ENCODE data around the gene IER5L. TPM values are rescaled to one million over a fixed set of nuclear protein-coding genes. Genes with fewer than 3 reads are reported as not detected.

The IER5L gene
- total and polyA plus RNA-seq, 2 experiments from 2014 or later, result 4.3 to 81.7 TPM

- in situ Hi-C loops (cut with MboI), result no loop called here
- no peaks in the 10 kb centered on the region for H3K36me3 ChIP-seq (ENCODE audit: low read depth)
- TF ChIP-seq EZH2phosphoT487 (IDR thresholded peaks at IDR 0.05; ENCODE audit: insufficient read depth, low read depth), result no peak
- TF ChIP-seq EZH2 (IDR thresholded peaks at IDR 0.05; ENCODE audit: insufficient read depth, poor library complexity, severe bottlenecking), result no peak
- DNase-seq, result no peak
- H3K9me3 ChIP-seq (ENCODE audit: low read depth), result no peaks in the 10 kb centered on the region
- no peaks in the 10 kb centered on the region for H3K4me1 ChIP-seq (ENCODE audit: insufficient read depth)
- no peak overlapping the region for H2AFZ ChIP-seq
- no peak overlapping the region for H3K4me2 ChIP-seq (ENCODE audit: unreplicated experiment)
- no peaks in the 10 kb centered on the region for H3K79me2 ChIP-seq (ENCODE audit: insufficient read depth)
- H3K9me2 ChIP-seq (ENCODE audit: insufficient read depth), result no peaks in the 10 kb centered on the region
- WGBS, 2 experiments (ENCODE audit: low coverage in 1 of 2, low lambda C conversion rate in 2 of 2, missing lambda C conversion rate in 2 of 2), result 69 to 73% methylated on average over 17 of the region's 17 CpGs
- H3K9ac ChIP-seq, result no peak overlapping the region
- no peak overlapping the region for H3K27ac ChIP-seq
- H3F3A ChIP-seq (ENCODE audit: insufficient read depth), result no peaks in the 10 kb centered on the region
- H4K20me1 ChIP-seq (ENCODE audit: insufficient read depth), result no peaks in the 10 kb centered on the region
- no peaks in the 10 kb centered on the region for H3K27me3 ChIP-seq (replicated peaks; ENCODE audit: insufficient read depth)
- H3K4me3 ChIP-seq, result no peak overlapping the region
Observed at GRCh38 chr9:129208207-129209032, 30.4 kb upstream of the IER5L start.

- no peak for DNase-seq
- H3K36me3 ChIP-seq (ENCODE audit: low read depth), result no peaks in the 10 kb centered on the region
Observed at GRCh38 chr9:129206905-129207304, 28.8 kb upstream of the IER5L start.

GRCh38 chr9:129206401-129206800 lies 28.3 kb upstream of the IER5L start:
- 46 to 50% methylated on average over 2 of the region's 2 CpGs for WGBS, 2 experiments (ENCODE audit: low coverage in 1 of 2, low lambda C conversion rate in 2 of 2, missing lambda C conversion rate in 2 of 2)
- no peak for TF ChIP-seq EZH2phosphoT487 (IDR thresholded peaks at IDR 0.05; ENCODE audit: insufficient read depth, low read depth)
- no peak for DNase-seq
- in situ Hi-C loops (cut with MboI), result no loop called here
- no peak overlapping the region for H2AFZ ChIP-seq
- no peaks in the 10 kb centered on the region for H3K27me3 ChIP-seq (replicated peaks; ENCODE audit: insufficient read depth)
- H3K4me2 ChIP-seq (ENCODE audit: unreplicated experiment), result no peak overlapping the region
- no peaks in the 10 kb centered on the region for H3F3A ChIP-seq (ENCODE audit: insufficient read depth)
- no peaks in the 10 kb centered on the region for H3K9me2 ChIP-seq (ENCODE audit: insufficient read depth)
- H3K9me3 ChIP-seq (ENCODE audit: low read depth), result no peaks in the 10 kb centered on the region
- H3K4me3 ChIP-seq, result no peak overlapping the region
- no peaks in the 10 kb centered on the region for H3K4me1 ChIP-seq (ENCODE audit: insufficient read depth)
- no peaks in the 10 kb centered on the region for H3K36me3 ChIP-seq (ENCODE audit: low read depth)
- no peak overlapping the region for H3K27ac ChIP-seq
- H3K79me2 ChIP-seq (ENCODE audit: insufficient read depth), result no peaks in the 10 kb centered on the region
- no peak overlapping the region for H3K9ac ChIP-seq
- no peaks in the 10 kb centered on the region for H4K20me1 ChIP-seq (ENCODE audit: insufficient read depth)

More at GRCh38 chr9:129206905-129207304, 28.8 kb upstream of the IER5L start:
- Histone ChIP-seq H3K9ac (no peak overlapping the region), H3K9me2 (ENCODE audit: insufficient read depth) (no peaks in the 10 kb centered on the region), H3K4me1 (ENCODE audit: insufficient read depth) (no peaks in the 10 kb centered on the region), H2AFZ (no peak overlapping the region), H4K20me1 (ENCODE audit: insufficient read depth) (no peaks in the 10 kb centered on the region), H3F3A (ENCODE audit: insufficient read depth) (no peaks in the 10 kb centered on the region), H3K79me2 (ENCODE audit: insufficient read depth) (no peaks in the 10 kb centered on the region), H3K4me3 (no peak overlapping the region), H3K9me3 (ENCODE audit: low read depth) (no peaks in the 10 kb centered on the region), H3K27ac (no peak overlapping the region), H3K27me3 (replicated peaks; ENCODE audit: insufficient read depth) (no peaks in the 10 kb centered on the region), H3K4me2 (ENCODE audit: unreplicated experiment) (no peak overlapping the region)
- in situ Hi-C loops (cut with MboI), result no loop called here
- TF ChIP-seq EZH2 (IDR thresholded peaks at IDR 0.05; ENCODE audit: insufficient read depth, poor library complexity, severe bottlenecking) (no peak), EZH2phosphoT487 (IDR thresholded peaks at IDR 0.05; ENCODE audit: insufficient read depth, low read depth) (no peak)
- WGBS, 2 experiments (ENCODE audit: low coverage in 1 of 2, low lambda C conversion rate in 2 of 2, missing lambda C conversion rate in 2 of 2), result 74 to 77% methylated on average over 5 to 7 of the region's 7 CpGs

GRCh38 chr9:129204840-129205239 lies 26.8 kb upstream of the IER5L start:
- Histone ChIP-seq H3K9me2 (ENCODE audit: insufficient read depth) (no peaks in the 10 kb centered on the region), H3K27ac (no peak overlapping the region), H4K20me1 (ENCODE audit: insufficient read depth) (no peaks in the 10 kb centered on the region), H3K9ac (no peak overlapping the region), H3K9me3 (ENCODE audit: low read depth) (no peaks in the 10 kb centered on the region), H3F3A (ENCODE audit: insufficient read depth) (no peaks in the 10 kb centered on the region), H3K4me2 (ENCODE audit: unreplicated experiment) (no peak overlapping the region), H3K36me3 (ENCODE audit: low read depth) (no peaks in the 10 kb centered on the region), H3K79me2 (ENCODE audit: insufficient read depth) (no peaks in the 10 kb centered on the region), H3K4me1 (ENCODE audit: insufficient read depth) (no peaks in the 10 kb centered on the region), H3K4me3 (no peak overlapping the region), H2AFZ (no peak overlapping the region), H3K27me3 (replicated peaks; ENCODE audit: insufficient read depth) (no peaks in the 10 kb centered on the region)
- in situ Hi-C loops (cut with MboI), result no loop called here
- 77 to 82% methylated on average over 7 of the region's 7 CpGs for WGBS, 2 experiments (ENCODE audit: low coverage in 1 of 2, low lambda C conversion rate in 2 of 2, missing lambda C conversion rate in 2 of 2)
- no peak for DNase-seq
- TF ChIP-seq EZH2 (IDR thresholded peaks at IDR 0.05; ENCODE audit: insufficient read depth, poor library complexity, severe bottlenecking), result no peak
- no peak for TF ChIP-seq EZH2phosphoT487 (IDR thresholded peaks at IDR 0.05; ENCODE audit: insufficient read depth, low read depth)

Measured in GM23248 (cell line).